PFSK-1 (cell line): Measurements from ENCODE around the gene B3GNT2. TPM values are rescaled to one million over a fixed set of nuclear protein-coding genes. Genes with fewer than 3 reads are reported as not detected.
A peak's percentile ranks its signal among the peaks of the same experiment; 100 is the strongest.

ENCODE experiments used
- FOXP2 ChIP-seq: optimal IDR thresholded peaks from 2 replicates; pipeline ENCODE3; 2011; ENCODE audit warnings: borderline replicate concordance, control low read depth, inconsistent platforms; ENCODE audit not compliant: insufficient read depth; ENCODE audit errors: extremely low read length, extremely low read depth
- POLR2AphosphoS5 ChIP-seq: IDR thresholded peaks from 2 replicates; pipeline ENCODE4 v1.6.1; 2012; ENCODE audit warnings: low read depth, mild to moderate bottlenecking, control low read depth, low read length, moderate library complexity
- REST ChIP-seq, 2 experiments: IDR thresholded peaks; 2 replicates each; pipeline versions ENCODE4 v1.6.1 to v1.8.0; 2011 to 2012; ENCODE audit warnings: low read depth in 2 of 2, low read length in 2 of 2, control low read depth in 1 of 2, inconsistent platforms in 1 of 2, mild to moderate bottlenecking in 1 of 2, moderate library complexity in 1 of 2; ENCODE audit not compliant: insufficient read depth in 1 of 2
- SIN3A ChIP-seq: IDR thresholded peaks from 2 replicates; pipeline ENCODE4 v1.6.1; 2012; ENCODE audit warnings: mild to moderate bottlenecking, low read length, moderate library complexity, borderline replicate concordance; ENCODE audit not compliant: insufficient read depth
- TAF1 ChIP-seq: IDR thresholded peaks from 2 replicates; pipeline ENCODE4 v1.6.1; 2012; ENCODE audit warnings: low read length, control low read depth, borderline replicate concordance; ENCODE audit not compliant: insufficient read depth
- polyA plus RNA-seq: library from polyadenylated mRNA; unstranded; fragments of >200 nt; gene quantifications from one replicate; pipeline ENCODE4 v1.2.1, GENCODE V29; 2012; ENCODE audit warnings: low read depth, missing spikeins; ENCODE audit not compliant: insufficient read length

Gene B3GNT2
- 0.83 TPM for polyA plus RNA-seq

- peak; percentile 65 for TF ChIP-seq POLR2AphosphoS5
- TF ChIP-seq FOXP2: peak; percentile 27
- no peak for TF ChIP-seq SIN3A
- TF ChIP-seq REST (IDR thresholded peaks at IDR 0.05; ENCODE audit: insufficient read depth in 1 of 2, low read depth in 2 of 2, low read length in 2 of 2): no peak
- TF ChIP-seq TAF1: peak; percentile 69
These were observed at the start of gene B3GNT2 for GRCh38 chr2:62195421-62196277. Gene B3GNT2, plus strand, starts transcription at chr2:62196115. Its CDS starts 26,106 bp downstream, at chr2:62222221.

- TF ChIP-seq POLR2AphosphoS5 (no peak), FOXP2 (no peak), REST (IDR thresholded peaks at IDR 0.05; ENCODE audit: insufficient read depth in 1 of 2, low read depth in 2 of 2, low read length in 2 of 2) (no peak), SIN3A (no peak), TAF1 (no peak)
These were observed 48.2 kb upstream of the B3GNT2 start for GRCh38 chr2:62147610-62148301.

- TF ChIP-seq SIN3A (no peak), REST (IDR thresholded peaks at IDR 0.05; ENCODE audit: insufficient read depth in 1 of 2, low read depth in 2 of 2, low read length in 2 of 2) (no peak), POLR2AphosphoS5 (no peak), TAF1 (no peak), FOXP2 (no peak)
These were observed 46.2 kb upstream of the B3GNT2 start for GRCh38 chr2:62149708-62150107.

- TF ChIP-seq POLR2AphosphoS5 (no peak), SIN3A (no peak), FOXP2 (no peak), TAF1 (no peak), REST (IDR thresholded peaks at IDR 0.05; ENCODE audit: insufficient read depth in 1 of 2, low read depth in 2 of 2, low read length in 2 of 2) (no peak)
These were observed 45.2 kb upstream of the B3GNT2 start for GRCh38 chr2:62150597-62151305.
